HFF-Myc (cell line): ENCODE data around the gene PARD3.

ENCODE experiments used
- DNase-seq: peaks from one replicate; pipeline ENCODE4 v3.0.0-alpha.2; 2011; ENCODE audit warnings: low read depth; ENCODE audit errors: extremely low read depth
- H3K4me3 ChIP-seq: replicated peaks from 2 replicates; pipeline ENCODE4 v1.5.1; 2011; ENCODE audit warnings: low read depth, mild to moderate bottlenecking, control low read depth, low read length
- CTCF ChIP-seq: IDR thresholded peaks from 2 replicates; pipeline ENCODE4 v1.5.1; 2012; ENCODE audit warnings: mild to moderate bottlenecking, low read depth, low read length, control low read depth; ENCODE audit errors: missing control alignments

The PARD3 gene

GRCh38 chr10:34479520-34480179 lies 335.4 kb downstream of the PARD3 start:
- H3K4me3 ChIP-seq, result no peak overlapping the region
- no peak for DNase-seq
- no peak for TF ChIP-seq CTCF

- H3K4me3 ChIP-seq, result no peak overlapping the region
- no peak for DNase-seq
- no peak for TF ChIP-seq CTCF
These were observed 337.8 kb downstream of the PARD3 start for GRCh38 chr10:34477249-34477648.

- no peak overlapping the region for H3K4me3 ChIP-seq
- DNase-seq, result no peak
- no peak for TF ChIP-seq CTCF
These were observed 338.5 kb downstream of the PARD3 start for GRCh38 chr10:34476608-34477007.

GRCh38 chr10:34475786-34476185 lies 339.3 kb downstream of the PARD3 start:
- H3K4me3 ChIP-seq, result no peak overlapping the region
- no peak for TF ChIP-seq CTCF
- no peak for DNase-seq

- no peak overlapping the region for H3K4me3 ChIP-seq
These were observed 339.8 kb downstream of the PARD3 start for GRCh38 chr10:34475274-34475646.

GRCh38 chr10:34474555-34475273 lies 340.4 kb downstream of the PARD3 start:
- no peak overlapping the region for H3K4me3 ChIP-seq

More at GRCh38 chr10:34475274-34475646, 339.8 kb downstream of the PARD3 start:
- no peak for TF ChIP-seq CTCF
- no peak for DNase-seq

More at GRCh38 chr10:34474555-34475273, 340.4 kb downstream of the PARD3 start:
- no peak for TF ChIP-seq CTCF
- no peak for DNase-seq
